WI38 (cell line): ENCODE data around the gene SIL1.
"Not testable (repeated sequence)": the region's sequence is repeated elsewhere in the genome, so short reads cannot be mapped to it uniquely, and the experiment has no call there.

ENCODE experiments used
- H3K4me3 ChIP-seq: 2 replicates; pipeline ENCODE4 v1.5.1; 2011; ENCODE audit warnings: low read depth, mild to moderate bottlenecking, control low read depth, low read length
- TF ChIP-seq, protein P1 (sequence below): IDR thresholded peaks from 2 replicates; pipeline ENCODE4 v1.5.1; 2012; ENCODE audit warnings: low read depth, mild to moderate bottlenecking, control low read depth, low read length

The SIL1 gene

DNA sequence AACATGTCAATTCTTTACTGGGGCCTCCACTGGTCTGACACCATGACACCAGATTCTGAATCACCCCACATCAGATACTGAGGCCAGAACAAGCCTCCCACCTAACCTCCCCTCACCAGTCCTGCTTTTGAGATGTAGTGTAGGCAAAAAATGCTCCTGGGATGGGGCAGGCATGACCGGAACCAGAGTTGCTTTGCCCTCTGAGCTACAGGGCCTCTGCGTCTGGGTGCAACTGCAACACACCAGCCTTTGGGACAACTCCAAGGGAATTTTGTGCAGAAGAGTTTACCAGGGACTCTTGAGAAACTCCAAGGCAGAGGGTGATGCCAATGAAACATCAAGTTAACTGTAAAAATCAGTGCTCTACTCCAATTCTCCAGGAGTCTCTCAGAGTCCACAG, 79.4 kb downstream of the SIL1 start:
- TF ChIP-seq, protein P1, sequence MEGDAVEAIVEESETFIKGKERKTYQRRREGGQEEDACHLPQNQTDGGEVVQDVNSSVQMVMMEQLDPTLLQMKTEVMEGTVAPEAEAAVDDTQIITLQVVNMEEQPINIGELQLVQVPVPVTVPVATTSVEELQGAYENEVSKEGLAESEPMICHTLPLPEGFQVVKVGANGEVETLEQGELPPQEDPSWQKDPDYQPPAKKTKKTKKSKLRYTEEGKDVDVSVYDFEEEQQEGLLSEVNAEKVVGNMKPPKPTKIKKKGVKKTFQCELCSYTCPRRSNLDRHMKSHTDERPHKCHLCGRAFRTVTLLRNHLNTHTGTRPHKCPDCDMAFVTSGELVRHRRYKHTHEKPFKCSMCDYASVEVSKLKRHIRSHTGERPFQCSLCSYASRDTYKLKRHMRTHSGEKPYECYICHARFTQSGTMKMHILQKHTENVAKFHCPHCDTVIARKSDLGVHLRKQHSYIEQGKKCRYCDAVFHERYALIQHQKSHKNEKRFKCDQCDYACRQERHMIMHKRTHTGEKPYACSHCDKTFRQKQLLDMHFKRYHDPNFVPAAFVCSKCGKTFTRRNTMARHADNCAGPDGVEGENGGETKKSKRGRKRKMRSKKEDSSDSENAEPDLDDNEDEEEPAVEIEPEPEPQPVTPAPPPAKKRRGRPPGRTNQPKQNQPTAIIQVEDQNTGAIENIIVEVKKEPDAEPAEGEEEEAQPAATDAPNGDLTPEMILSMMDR: no peak

DNA sequence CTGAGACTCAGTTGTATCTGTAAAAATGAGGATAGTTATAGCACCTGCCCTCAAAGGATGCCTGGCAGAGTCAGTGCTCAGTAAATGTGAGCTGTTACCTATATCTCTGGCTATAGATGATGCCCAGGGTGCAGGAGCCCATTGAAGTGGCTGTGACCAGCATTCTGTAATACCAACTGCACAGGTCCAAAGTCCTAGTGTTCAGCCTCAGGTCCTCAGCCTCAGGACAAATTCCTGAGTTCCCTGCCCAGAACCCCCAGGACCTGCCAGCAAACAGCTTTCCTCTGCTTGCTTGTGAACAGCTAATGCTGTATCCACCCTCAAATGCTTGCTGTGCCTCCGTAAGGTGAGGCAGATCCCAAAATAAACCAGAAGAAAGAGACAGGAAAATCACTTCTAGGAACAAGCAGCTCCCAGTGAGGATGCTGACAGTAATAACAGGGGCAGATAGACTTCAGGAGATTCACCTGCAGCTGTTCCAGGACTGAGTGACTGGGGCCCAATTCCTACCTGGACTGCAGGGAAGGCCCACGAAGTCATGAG, 80.8 kb downstream of the SIL1 start:
- no peak overlapping the region for H3K4me3 ChIP-seq
- TF ChIP-seq, protein P1: no peak

More for the DNA sequence above, 79.4 kb downstream of the SIL1 start:
- H3K4me3 ChIP-seq: no peak overlapping the region

DNA sequence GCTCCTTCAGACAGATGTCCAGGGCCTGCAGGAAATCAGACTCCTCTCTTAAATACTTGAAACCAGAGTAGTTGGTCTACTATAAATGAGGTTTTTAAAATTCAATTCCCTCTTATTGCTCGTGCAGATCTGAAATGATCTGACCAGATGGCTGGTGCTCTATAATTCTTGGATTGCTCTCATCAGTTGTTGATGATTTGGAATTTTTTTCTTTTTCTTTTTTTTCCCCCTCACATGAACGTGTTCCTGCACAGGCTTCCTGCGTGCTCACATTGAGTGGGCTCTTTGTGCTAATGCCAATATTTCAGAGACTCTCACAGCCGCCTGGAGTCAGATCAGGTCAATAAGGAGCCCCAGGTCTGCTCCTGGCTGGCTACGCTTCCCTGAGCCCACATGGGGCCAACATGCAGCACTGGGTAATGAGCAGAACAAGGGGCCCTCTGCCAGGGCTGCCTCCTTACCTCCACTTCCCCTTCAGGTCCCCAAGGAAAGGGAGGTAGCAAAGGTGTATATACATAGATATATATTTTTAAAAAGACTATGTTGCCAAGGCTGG, 82.0 kb downstream of the SIL1 start:
- TF ChIP-seq, protein P1: no peak
- H3K4me3 ChIP-seq: no peak overlapping the region

DNA sequence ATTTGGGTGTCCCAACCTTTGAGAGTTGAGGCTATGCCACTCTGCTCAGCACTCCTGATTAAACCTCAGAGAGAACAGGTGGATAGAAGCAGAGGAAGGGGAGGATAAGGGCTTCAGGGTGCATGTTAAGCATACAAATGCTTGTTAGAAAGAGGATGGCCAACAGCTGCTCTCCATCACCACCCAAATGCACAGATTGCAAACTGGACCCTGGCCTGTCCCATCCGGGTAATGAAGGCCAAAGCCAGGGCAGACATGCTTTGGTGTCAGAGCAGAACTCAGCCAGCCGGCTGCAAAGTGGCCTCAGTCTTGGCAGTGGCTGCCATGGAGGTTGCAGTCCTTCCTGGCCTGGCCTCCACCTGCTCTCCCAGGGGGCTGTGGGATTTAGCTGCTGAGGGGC, 84.3 kb downstream of the SIL1 start:
- H3K4me3 ChIP-seq: no peak overlapping the region
- TF ChIP-seq, protein P1: no peak

DNA sequence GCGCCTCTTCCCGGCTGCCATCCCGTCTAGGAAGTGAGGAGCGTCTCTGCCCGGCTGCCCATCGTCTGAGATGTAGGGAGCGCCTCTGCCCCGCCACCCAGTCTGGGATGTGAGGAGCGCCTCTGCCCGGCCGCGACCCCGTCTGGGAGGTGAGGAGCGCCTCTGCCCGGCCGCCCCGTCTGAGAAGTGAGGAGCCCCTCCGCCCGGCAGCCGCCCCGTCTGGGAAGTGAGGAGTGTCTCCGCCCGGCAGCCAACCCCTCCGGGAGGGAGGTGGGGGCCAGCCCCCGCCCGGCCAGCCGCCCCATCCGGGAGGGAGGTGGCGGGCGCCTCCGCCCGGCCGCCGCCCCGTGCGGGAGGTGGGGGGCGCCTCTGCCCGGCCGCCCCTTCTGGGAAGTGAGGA, 85.8 kb downstream of the SIL1 start:
- H3K4me3 ChIP-seq: not testable (repeated sequence)

DNA sequence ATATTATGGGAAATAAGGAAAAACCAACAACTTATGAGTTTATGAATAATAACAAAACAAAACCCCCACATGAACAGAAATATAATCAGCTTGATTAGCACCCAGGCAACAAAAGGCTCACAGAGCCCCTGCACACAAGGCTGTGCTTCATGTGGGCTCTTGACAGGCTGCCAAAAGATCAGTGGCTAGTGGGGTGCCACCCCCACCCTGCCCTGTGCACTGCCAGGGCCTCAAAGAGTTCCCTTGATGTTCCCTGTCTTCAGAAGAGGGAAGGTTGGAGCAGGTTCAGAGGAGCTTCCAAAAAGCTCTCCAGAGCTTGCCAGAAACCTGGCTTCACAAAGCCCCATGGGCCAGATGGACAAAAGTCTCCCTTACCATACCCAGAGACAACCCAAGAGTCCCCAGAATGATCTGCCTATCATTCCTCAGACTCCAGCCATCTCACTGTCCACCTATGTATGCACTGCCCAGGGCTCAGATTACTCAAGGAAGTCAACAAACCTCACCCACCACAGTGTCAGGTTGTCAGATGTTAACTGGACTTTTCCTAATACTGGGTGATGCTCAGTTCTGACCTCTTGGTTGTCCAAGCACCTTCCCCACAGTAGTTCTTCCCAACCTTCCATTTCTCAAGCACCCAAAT, 87.5 kb downstream of the SIL1 start:
- TF ChIP-seq, protein P1: no peak
- no peak overlapping the region for H3K4me3 ChIP-seq

DNA sequence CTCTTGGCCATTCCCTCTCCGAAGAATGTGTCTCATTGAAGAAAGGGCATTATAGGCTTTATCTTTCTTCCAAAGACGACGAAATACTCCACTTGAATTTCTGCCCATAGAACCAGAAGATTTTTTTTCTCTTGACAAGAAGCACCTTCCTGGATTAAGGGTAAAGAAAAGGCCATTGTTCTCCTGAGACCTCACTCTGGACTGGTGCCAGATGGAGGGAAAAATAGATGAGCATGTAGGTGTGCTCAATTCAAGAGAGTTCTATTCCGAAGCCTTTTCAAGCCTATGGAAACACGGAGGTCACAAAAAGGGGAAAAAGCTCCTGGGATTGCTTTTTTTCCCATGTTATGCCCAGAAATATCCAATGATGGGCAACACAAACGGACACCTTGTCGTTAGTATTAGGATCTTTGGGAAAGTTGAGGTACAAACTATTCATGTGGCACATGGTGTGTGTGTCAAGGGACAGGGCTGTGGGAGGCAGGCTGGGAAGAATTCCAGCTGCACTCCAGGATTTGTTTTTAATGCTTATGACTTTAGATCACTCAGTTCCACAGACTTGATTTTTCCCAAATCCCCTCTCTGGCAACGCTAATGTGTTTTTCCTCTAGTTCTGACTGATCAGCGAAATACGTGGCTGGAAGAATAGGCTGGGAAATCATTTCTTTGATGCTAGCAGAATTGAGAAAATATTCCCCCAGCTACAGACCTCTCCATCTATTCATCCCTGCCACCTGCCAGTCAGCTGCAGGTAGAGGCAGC, 89.9 kb downstream of the SIL1 start:
- no peak overlapping the region for H3K4me3 ChIP-seq
- TF ChIP-seq, protein P1: no peak
